GM18508 (cell line): ENCODE results near the gene SPRYD4.
A peak's percentile ranks its signal among the peaks of the same experiment; 100 is the strongest.
"Not testable (repeated sequence)": the region's sequence is repeated elsewhere in the genome, so short reads cannot be mapped to it uniquely, and the experiment has no call there.

Experiments used
- ATAC-seq: cut with Tn5 transposase; IDR thresholded peaks from one replicate; pipeline ENCODE4 v1.9.1; 2021; ENCODE audit warnings: moderate number of reproducible peaks; ENCODE audit not compliant: insufficient read depth, unreplicated experiment

SPRYD4 gene

GRCh38 chr12:56474389-56474788, 6.0 kb downstream of the SPRYD4 start:
- no peak for ATAC-seq

- no peak for ATAC-seq
These were observed 7.8 kb downstream of the SPRYD4 start for GRCh38 chr12:56476143-56476542.

GRCh38 chr12:56476972-56477432, 8.6 kb downstream of the SPRYD4 start:
- ATAC-seq: no peak

GRCh38 chr12:56477521-56478225, 9.3 kb downstream of the SPRYD4 start:
- ATAC-seq: no peak

GRCh38 chr12:56479625-56480024, 11.2 kb downstream of the SPRYD4 start:
- ATAC-seq: no peak

GRCh38 chr12:56484566-56484965, 16.2 kb downstream of the SPRYD4 start:
- no peak for ATAC-seq

GRCh38 chr12:56486694-56487093, 18.3 kb downstream of the SPRYD4 start:
- no peak for ATAC-seq

GRCh38 chr12:56487448-56488040, 19.2 kb downstream of the SPRYD4 start:
- ATAC-seq: peak; percentile 15

GRCh38 chr12:56488041-56488955, 19.9 kb downstream of the SPRYD4 start, which contains the start of gene GLS2:
GLS2 (minus strand) TSS chr12:56488161; CDS start chr12:56488118, 43 bp downstream.
- ATAC-seq: peak; percentile 56

GRCh38 chr12:56490360-56490759, 22.0 kb downstream of the SPRYD4 start:
- no peak for ATAC-seq

- ATAC-seq: not testable (repeated sequence)
These were observed 25.2 kb downstream of the SPRYD4 start for GRCh38 chr12:56493409-56494105.

- not testable (repeated sequence) for ATAC-seq
These were observed 25.7 kb downstream of the SPRYD4 start for GRCh38 chr12:56494106-56494415.

- ATAC-seq: not testable (repeated sequence)
These were observed 26.1 kb downstream of the SPRYD4 start for GRCh38 chr12:56494481-56494880.

GRCh38 chr12:56496704-56497103, 28.3 kb downstream of the SPRYD4 start:
- not testable (repeated sequence) for ATAC-seq

- not testable (repeated sequence) for ATAC-seq
These were observed 29.9 kb downstream of the SPRYD4 start for GRCh38 chr12:56498126-56498902.

- not testable (repeated sequence) for ATAC-seq
These were observed 31.1 kb downstream of the SPRYD4 start for GRCh38 chr12:56499452-56499851.

GRCh38 chr12:56499879-56500278, 31.5 kb downstream of the SPRYD4 start:
- not testable (repeated sequence) for ATAC-seq

GRCh38 chr12:56510786-56511185, 42.4 kb downstream of the SPRYD4 start:
- no peak for ATAC-seq

- not testable (repeated sequence) for ATAC-seq
These were observed 45.6 kb downstream of the SPRYD4 start for GRCh38 chr12:56514014-56514318.

GRCh38 chr12:56517854-56518253, 49.5 kb downstream of the SPRYD4 start:
- ATAC-seq: no peak
